Measurements from ENCODE around the gene IP6K3.
A peak's percentile ranks its signal among the peaks of the same experiment; 100 is the strongest.

Gene IP6K3

GRCh38 chr6:33777398-33778388, 31.0 kb upstream of the IP6K3 start:
- no peak for DNase-seq (ENCODE audit: low read depth)

DNA sequence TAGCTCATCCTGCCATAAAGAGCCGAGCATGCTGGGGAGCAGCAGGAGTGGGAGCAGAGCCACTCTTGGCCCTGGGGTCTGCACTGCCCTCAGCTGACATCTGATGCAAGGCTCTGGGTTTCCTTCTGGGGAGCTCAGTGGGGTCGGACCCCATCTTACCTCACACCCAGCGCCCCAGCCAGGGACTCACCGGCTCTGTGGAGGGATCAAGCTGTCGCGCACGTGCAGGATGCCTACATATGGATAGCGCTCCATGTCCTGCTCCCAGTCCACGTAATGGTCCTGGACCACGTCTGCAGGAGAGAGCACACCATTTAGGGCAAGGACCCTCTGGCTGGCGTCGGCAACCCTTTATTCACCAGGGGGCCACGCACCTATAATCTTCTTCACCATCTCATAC, 30.1 kb upstream of the IP6K3 start:
- DNase-seq (ENCODE audit: low read depth), result no peak

GRCh38 chr6:33776186-33776585, 29.5 kb upstream of the IP6K3 start:
- DNase-seq (ENCODE audit: low read depth), result no peak

GRCh38 chr6:33774774-33775173, 28.1 kb upstream of the IP6K3 start:
- DNase-seq (ENCODE audit: low read depth), result no peak

DNA sequence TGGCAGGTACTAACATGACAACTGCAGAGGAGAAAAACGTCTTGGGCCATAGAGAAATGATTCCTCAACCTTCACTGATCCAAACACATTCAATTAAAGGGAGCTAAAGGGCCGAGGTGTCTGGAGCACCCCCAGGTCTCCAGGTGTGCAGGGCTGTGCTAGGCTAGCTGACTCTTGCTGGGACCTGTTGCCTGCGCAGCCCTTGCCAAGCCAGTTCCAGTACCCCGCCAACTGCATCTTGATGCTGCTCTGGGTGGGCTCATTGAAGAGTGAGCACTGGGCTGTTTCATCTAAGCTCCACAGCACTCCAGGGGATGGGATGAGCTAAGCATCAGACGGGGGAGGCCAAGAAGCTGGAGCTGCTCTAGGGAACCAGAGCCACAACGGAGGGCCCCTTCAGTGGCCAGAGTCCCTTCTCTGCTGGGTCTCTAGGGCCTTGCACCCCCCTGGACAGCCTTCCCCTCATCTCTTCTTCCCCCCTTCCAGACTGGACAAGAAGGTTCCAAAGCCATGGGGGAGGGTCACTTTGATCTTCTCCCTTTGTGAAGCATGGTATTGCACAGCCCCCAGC, 26.3 kb upstream of the IP6K3 start:
- no peak for DNase-seq (ENCODE audit: low read depth)

DNA sequence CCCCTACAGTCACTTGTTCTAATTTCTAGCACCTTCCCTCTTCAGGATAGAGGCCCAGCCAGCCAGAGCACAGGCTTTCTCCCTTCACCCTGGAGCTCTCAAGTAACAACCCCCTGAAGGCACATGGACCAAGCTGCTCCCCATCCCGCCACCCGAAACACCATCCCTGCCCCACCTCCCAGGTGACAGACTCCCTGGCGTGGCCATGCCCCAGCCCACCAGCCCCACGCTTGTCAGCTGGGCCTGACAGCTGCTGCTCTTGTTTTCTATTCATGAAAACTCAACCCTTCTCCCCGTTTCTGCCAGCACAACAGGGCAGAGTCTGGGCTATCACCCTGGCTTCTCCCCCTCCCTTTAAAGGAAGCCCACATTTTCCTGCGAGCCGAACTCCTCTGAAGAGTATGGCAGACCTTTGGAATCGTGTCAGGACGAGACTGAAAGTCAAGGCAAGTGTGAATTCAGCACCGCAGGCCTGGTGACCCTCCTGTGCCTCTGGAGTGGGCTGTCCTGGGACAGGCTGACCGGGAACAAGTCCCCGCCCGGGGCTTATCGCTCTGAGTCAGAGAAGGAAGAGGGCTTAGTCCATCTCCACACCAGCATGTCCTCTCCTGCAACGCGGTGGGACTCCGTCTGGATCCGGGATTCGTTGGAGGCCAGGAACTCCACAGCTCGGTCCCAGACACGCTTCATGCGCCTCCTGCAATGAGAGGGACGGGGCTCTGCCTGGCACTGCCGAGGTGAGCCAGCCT, 25.6 kb upstream of the IP6K3 start:
- no peak for DNase-seq (ENCODE audit: low read depth)

- peak; percentile 93 for DNase-seq (ENCODE audit: low read depth)
These were observed 24.7 kb upstream of the IP6K3 start for GRCh38 chr6:33771146-33772081.

- no peak for DNase-seq (ENCODE audit: low read depth)
These were observed 24.1 kb upstream of the IP6K3 start for GRCh38 chr6:33770833-33771145.

DNA sequence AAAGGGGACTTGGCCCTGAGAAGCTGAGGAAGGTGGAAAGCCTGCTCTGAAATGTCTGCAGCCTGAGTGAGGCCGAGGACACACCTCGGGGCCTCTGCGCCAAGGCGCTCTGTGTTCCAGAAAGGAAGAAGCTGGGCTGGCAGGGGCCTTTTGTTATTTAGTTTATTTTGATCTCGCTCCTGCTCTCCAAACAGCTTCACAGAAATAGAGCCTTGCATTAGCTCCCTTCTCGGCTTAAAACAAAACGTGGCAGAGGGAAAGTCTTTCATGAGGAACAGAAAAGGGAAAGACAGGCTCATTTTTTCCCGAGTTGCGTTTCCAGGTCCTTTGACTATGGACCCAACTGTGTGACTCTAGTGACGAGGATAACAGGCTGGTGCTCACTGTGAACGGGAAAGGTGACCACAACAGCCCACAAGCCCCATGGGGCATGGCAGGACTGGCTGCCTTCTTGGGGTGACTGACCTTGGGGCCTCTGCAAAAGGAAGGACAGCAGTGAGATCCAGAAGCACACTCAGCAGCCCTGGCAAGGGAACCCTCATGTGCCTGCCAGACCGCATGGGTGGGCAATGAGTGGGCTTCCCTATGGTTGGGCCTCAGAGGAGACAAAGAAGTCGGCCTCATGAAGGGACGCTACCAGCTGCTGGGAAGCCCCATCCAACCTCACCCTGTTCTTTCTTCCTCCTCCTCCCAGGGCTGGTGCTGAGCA, 23.6 kb upstream of the IP6K3 start:
- no peak for DNase-seq (ENCODE audit: low read depth)

- DNase-seq (ENCODE audit: low read depth), result no peak
These were observed 22.6 kb upstream of the IP6K3 start for GRCh38 chr6:33769248-33769821.

DNA sequence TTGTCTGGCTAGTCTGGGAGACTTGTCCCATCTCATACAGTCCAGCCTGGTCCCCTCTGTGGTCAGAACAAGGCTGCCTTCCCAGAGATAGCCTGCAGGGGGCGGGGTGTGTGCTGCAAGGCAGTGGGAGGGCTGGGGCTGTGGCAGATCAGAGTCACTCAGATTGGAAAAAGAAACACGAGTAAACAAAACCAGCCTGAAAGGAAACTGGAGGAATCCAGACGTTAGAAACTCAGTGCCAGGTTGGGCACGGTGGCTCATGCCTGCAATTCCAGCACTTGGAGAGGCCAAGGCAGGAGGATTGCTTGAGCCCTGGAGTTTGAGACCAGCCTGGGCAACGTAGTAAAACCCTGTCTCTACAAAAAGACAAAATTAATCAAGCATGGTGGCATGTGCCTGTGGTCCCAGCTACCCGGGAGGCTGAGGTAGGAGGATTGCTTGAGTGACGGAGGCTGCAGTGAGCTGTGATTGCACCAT, 22.0 kb upstream of the IP6K3 start:
- no peak for DNase-seq (ENCODE audit: low read depth)

DNA sequence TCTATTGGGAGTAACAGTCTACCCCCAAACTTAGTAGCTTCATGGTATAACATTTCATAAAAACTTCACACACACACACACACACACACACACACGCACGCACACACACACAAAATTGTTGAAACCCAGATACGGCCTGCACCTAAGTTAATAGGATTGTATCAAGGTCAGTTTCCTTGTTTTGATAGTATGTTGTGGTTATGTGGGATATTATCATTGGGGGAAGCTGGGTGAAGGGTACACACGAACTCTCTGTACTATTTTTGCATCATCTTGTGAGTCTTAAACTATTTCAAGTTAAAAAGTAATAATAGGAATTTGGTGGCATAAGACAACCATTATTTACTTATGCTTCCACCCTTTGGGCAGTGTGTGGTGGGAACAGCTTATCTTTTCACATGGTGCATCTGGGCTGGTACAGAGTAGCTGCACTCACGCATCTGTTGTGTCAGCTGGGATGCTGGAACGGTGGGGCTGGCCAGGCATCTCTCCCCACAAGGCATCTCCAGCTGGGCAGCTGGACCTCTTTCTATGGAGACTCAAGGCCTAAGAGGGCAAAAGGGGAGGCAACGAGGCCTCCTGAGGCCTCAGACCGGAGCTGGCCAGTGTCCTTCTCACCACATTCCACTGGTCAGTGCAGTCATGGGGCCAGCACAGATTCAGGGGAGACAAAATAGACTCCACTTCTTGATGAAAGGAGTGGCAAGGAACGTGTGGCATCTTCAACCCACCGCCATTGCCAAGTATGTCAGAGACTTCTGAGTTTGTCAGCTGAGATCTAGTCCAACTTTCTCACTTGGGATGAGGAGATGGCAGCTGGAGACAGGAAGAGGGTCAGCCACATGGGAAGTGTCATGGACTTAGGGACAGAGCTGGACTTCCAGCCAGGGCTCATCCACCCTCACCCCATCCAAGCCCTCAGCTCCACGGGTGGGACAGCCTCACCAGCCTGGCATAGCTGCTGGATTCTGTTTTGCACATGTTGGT, 20.5 kb upstream of the IP6K3 start:
- no peak for DNase-seq (ENCODE audit: low read depth)

GRCh38 chr6:33765368-33765767, 18.7 kb upstream of the IP6K3 start:
- no peak for DNase-seq (ENCODE audit: low read depth)

DNA sequence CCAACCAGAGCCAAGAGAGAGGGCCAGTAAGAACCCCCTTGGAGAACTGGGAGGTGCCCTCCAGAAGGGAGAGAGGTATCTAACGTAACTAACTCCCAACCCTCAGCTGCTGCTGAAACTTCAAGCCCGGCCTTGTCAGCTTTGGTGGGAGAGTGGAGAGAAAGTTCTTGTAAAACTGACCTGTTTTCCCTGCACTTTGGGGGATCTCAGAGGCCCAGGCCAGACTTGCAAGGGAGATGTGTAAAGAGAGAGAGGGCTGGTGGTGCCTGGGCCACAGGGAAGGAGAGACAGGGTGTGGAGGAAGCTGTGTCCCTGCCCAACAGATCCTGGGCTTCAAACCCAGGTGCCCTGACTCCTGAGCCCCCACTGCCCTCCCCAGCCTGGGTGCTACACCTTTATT, 17.3 kb upstream of the IP6K3 start:
- no peak for DNase-seq (ENCODE audit: low read depth)

GRCh38 chr6:33763483-33763882, 16.8 kb upstream of the IP6K3 start:
- DNase-seq (ENCODE audit: low read depth), result no peak

DNA sequence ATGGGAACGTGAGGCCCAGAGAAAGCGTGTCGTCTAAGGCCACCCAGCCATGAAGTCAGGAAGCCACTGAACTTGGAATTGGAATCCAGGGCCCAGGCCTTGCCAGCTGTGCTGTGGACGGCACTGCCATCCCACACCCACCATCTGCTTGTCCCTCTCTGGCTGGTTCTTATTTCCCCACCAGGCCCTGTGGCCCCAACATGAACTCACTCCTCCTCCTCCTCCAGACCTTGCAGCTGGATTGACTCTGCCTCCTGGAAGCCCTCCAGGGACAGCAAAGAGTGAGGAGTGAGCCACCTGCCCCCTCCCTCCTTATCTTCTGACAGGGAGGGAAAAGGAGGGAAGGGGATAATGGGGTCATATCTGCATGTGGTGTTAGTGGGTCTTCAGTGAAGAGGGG, 16.0 kb upstream of the IP6K3 start:
- no peak for DNase-seq (ENCODE audit: low read depth)

DNA sequence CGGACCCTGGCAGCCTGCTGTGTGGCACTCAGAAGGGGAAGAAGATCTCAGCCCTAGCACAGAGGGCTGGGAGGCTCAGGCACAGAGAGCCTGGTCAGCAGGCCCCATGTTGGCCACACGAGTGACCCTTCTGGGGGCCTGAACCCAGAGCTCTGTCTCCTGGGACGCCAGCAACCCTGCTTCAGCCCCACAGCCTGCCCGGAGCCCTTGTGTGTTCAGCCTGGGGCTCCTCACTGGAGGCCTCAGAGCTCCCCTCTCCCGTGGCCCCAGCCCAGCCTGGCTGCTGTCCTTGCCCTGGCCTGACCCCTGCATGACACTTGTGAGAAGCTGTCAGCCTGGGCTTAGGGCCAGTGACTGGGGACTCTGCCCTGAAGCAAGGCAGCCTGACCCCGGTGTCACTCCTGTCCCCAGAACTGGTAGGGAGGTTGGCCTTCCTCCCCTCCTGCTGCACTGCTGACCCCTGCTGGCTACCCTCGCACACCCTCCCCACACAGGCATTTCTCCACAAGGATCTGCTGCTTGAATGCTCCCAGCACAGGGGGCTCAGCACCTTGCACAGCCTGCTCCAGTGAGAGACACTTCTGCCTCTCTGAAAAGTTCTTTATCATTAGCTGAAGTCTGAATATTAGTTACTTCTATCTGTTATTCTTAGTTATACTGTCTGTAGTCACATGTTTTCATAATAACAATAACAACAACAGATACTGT, 15.4 kb upstream of the IP6K3 start:
- no peak for DNase-seq (ENCODE audit: low read depth)

DNA sequence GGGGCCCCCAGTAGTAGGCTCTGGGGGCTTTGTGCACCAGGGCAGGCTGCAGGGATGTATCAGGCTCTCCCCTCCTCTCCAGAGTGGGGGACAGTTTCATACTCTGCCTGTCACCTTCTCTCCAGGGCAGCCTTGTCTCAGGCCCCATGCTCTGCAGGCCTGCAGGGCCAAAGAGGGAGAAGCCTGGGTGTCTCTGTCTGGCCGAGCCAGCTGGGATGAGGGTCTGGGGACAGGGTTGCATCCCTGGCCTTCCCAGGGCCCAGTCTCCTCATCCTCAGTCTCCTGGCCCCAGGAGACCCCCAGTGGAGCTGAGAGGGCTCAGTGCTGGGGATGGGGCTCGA, 14.8 kb upstream of the IP6K3 start:
- no peak for DNase-seq (ENCODE audit: low read depth)
